Stimulated activated CD8-positive, alpha-beta memory T cell treated with anti-CD3 and anti-CD28 coated beads, Interleukin-12 subunit alpha, Interleukin-12 subunit beta, amount 100 ng/mL, for 24 hours (primary cell): Measurements from ENCODE around the gene DCP1B.
"Not testable (repeated sequence)": the region's sequence is repeated elsewhere in the genome, so short reads cannot be mapped to it uniquely, and the experiment has no call there.

ENCODE experiments used
- DNase-seq: peaks from one replicate; pipeline ENCODE4 v3.0.0-alpha.2; 2020; ENCODE audit errors: extremely low read depth

DCP1B gene

DNA sequence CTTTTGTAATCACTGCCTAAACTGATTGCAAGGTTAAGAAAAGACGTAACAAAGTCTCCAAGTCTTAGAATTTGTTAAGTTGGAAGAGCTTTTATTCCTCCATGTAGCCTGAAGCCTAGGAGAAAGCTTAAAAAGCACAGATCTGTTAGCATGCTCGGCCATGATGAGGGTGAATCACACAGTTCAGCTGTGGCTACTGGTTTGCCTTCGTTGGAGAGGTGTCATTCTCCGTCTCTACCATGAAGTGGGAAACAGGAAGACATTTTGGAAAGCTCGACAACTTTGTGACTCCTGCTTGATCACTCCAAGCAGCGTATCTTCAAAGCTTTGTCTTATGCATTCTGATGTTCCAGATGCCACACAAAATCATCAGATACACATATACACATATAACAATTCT lies 27.1 kb downstream of the DCP1B start:
- no peak for DNase-seq

GRCh38 chr12:1974812-1975211 lies 29.4 kb downstream of the DCP1B start:
- no peak for DNase-seq

GRCh38 chr12:1972856-1973317 lies 31.4 kb downstream of the DCP1B start:
- DNase-seq = no peak

- no peak for DNase-seq
Measured at GRCh38 chr12:1972260-1972659, 32.0 kb downstream of the DCP1B start.

DNA sequence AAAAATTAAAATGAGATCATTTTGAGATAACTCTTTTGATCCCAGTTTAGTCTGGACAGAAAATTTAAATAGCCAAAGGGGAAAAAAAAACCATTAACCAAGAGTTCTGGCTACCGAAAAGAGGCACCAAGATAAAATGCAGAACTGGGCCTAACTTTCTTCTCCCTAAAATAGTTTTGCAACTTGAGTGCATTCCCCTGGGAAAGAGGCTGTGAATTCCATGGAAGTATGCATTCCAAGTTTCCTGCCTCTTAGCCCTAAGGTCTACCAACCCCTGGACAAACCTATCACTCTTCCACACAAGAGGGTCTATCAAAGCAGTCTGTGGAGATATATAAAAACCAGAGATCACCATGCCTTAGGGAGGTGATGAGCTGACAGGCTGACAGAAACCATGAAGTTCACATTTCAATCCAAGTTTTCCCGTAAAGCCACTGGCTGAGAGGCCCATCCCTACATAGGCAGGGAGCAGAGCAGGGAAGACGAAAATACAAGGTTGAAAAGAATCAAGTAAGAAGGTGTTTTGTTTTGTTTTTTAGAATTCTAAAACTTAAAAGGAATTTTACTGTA lies 33.8 kb downstream of the DCP1B start:
- DNase-seq = no peak

DNA sequence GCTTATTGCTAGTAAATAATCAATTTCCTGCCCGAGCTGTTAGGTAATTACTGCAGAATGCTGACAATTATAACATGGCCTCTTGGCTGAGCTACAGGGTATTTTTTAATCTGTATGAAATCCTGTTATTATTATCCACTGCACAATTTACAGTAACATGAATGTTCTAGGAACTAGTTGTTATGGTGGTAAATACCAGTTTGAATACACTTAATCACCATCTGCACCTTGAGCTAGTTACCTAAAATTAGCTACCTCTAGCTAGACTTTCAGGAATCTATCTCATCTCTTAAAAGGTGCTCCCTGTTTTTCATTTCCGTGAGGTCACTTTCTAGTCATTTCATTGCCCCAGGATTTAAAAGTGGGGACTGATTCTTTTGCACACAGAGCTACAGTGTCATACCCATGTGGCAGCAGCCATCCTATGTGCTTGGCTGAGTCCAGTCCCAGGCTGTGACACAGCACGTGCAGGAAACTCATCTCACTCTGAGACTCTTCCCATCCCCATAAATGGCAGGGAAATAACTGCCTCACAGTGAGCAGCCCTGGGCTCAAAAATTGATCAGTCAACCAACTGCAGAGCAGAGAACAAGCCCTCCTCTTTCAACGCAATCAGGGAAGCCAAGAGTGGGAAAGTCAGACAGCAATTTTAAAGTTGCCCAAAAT lies 37.6 kb downstream of the DCP1B start:
- no peak for DNase-seq

DNA sequence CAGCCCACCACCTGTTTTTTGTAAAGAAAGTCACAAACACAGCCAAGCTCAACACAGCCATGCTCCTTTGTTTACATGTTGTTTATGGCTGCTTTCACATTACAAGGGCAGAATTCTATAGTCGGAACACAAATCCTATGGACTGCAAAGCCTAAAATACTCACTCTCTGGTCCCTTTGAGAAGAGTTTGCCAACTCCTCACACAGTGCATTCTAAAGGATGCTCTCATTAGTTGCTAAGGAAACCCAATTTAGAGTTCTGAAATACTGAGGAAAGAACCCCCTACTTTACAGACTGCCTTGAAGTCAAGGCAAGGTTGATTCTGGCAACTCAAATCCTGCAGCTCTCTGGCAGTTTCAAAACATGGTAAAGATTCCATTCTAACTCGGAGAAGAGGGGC lies 38.3 kb downstream of the DCP1B start:
- no peak for DNase-seq

- no peak for DNase-seq
Measured at GRCh38 chr12:1962051-1963020, 41.9 kb downstream of the DCP1B start.

DNA sequence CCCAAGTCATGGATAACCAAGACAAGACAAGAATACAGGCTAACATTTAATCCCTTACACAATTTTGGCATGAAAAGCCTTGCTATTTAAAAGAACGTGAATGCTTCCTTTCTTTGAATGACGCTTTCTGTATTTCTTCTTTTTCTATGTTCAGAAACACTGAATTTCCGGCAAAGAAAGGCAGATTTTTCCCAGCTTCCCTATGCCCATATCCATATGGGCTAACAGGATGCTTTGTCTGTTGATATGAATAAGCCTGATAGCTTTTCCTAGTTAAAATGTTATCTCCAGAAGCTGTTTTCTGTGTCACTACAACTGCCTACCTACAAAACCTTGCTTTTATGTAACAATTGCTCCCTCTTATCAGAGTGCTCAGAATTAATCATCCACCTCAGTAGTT lies 47.5 kb downstream of the DCP1B start:
- no peak for DNase-seq

DNA sequence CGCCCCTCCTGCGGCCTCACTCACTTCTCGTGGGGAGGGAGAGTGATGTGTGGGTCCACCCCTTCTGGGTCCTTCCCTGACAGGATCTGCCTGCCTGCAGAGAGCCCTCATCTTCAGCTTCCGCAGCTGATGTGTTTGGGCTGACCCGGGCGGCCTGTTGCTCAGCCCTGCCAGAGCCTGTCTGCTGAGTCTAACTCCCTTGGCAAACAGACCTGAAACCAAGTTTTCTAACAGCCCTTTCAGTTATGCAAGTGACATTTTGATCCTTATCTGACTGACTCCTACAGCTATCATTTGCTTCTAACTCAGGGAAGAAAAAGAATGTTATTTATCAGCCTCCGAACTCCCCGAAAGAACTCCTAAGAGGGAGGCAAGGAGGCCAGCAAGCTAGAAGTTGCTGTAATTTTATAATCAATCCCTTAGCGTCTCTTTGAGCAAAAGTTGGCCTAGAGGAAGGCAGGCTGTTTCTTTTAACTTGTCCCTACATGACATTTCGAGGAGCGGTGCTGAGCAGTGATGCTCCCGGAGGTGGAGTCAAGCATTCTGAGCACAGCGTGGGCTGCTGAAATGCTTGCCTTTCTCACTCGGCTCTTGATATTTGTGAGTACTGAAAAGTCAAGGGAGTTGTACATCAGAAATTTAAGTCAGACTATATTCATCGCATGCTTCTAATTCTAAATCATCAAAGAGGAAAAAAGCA lies 54.3 kb downstream of the DCP1B start:
- DNase-seq = no peak

DNA sequence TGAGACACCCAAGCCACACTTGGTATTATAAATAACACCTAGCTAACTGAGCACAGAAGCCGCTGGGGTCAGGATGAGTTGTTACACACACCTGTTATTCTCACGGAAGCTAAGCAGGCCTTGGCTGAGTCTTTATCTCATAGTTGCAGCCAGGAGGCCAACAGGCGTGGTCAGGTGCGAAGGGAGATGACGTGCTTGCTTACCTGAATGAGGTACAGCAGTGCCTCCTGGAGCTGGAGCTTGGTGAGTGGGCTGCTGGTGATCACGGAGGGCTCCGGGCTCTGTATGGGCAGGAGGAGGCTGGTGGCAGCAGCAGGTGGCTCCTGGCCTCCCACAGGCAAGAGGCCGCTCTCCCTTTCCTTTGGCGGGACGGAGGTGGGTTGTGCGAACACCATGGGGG lies 55.4 kb downstream of the DCP1B start:
- DNase-seq = no peak

DNA sequence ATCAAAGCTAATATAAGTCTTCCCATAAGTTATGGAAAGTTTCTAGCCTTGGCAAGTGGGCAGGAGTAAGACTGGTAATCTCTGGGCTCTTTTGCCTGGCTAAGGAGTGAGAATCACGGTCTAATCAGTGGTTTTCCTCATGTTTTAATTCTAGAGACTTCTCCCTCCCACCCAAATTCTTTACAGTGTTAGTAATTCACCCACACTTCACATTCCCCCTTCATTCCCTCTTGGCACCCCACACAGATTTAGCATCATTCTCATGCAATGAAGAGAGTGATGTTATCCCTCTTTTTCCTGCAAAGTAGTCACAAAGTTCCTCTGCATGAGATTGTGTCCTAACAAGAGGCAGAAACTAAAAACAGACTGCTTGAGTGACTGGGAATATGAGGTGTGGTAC lies 57.2 kb downstream of the DCP1B start:
- no peak for DNase-seq

DNA sequence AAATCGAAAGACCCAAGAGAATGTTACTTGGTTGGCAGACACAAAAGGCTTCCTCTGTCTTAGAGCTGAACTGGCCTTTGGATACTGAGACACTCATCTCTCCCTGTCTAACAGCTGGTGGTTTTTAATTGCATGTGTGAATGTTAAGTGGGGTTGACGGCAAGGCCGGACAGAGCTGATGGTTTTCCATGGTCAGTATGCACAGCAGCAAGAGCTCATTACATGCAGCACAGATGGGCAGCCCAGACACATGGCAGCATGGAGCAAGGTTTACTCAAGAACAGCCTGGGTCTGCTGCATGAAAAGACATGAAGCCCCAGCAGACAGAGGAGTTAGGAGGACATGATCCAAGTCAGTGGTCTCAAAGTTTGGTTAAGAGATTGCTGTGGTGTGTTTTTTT lies 58.0 kb downstream of the DCP1B start:
- DNase-seq = no peak

DNA sequence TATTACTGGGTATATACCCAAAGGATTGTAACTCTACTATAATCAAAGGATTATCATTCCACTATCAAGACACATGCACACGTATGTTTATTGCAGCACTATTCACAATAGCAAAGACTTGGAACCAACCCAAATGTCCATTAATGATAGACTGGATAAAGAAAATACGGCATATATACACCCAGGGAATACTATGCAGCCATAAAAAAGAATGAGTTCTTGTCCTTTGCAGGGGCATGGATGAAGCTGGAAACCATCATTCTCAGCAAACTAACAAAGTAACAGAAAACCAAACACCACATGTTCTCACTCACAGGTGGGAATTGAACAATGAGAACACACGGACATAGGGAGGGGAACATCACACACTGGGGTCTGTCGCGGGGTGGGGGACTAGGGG lies 58.8 kb downstream of the DCP1B start:
- DNase-seq = not testable (repeated sequence)

- DNase-seq = peak; percentile 51
Measured at GRCh38 chr12:1939801-1940607, 64.3 kb downstream of the DCP1B start.

GRCh38 chr12:1939331-1939730 lies 64.9 kb downstream of the DCP1B start:
- DNase-seq = no peak

DNA sequence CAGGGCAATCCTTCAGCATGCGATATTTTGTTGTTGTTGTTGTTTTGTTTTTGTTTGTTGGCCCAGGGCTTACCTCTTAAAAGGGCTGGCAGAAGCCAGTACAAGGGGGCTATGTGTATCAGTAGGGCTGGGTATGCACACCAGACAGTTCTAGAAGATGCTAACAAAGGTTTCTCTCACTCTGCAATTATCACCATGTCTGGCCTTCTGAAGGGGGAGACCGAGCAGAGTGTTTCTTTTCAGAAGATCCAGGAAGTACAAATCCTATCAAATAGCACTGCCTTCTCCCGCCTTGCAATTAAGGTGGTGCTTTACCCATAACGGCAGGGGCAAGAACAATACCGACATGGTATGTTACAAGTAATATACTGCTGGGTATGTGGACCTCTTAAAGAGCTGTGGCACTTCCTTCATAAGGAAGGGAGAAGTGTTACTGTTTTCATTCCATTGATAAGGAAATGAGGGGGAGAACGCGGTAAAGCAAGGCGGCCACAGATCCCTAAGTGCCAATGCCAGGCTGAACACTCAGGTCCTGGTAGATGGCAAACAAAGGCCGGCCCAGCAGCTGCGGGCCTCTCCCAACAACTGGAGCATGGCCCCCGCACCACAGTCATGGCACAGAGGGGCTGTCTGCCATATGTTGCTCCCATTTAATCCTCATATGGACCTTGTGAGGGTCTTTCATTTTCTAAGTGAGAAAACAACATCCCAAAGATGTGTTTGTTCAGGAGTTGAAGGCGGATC lies 66.6 kb downstream of the DCP1B start:
- DNase-seq = no peak

GRCh38 chr12:1936406-1937320 lies 67.6 kb downstream of the DCP1B start:
- no peak for DNase-seq

DNA sequence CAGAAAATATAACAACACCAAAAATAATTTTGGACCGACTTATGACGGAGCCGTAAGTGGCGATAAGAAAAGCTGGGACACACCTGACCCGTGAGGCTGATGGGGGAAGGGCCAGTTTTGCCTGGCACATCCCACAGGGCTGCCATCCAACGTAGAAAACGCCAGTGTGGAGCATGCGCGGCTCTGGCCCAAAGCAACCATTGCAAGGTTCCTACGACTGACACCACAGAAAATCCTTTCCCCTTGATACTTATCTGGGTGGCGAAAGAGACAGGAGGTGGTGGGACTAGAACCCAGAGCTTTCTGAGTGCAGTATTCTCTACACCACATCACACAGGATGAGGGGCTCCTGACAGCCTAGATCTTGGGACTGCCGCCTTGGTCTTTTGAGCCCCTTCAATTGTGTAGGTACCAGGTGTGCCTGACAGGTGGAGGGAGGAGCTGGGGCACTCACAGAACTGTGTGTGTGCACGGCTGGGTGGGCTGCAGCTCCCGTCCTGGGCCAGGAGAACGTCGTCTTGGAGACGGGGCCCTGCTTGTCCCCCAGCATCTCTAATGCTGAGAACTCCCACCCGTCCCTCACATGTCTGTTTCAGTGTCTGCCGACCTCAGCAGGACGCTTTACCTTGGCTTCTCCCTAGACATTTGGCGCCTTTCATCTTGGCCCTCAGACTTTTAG lies 68.4 kb downstream of the DCP1B start:
- no peak for DNase-seq
